Stimulated activated CD4-positive, alpha-beta T cell treated with anti-CD3 and anti-CD28 coated beads, Interleukin-4, amount 100 ng/mL, for 48 hours (primary cell): ENCODE results near the gene USP2.

Source experiments
- DNase-seq, 2 donors: peaks; one replicate each; pipeline ENCODE4 v3.0.0-alpha.2; 2020; ENCODE audit warnings: low read depth in 2 of 2

The USP2 gene

GRCh38 chr11:119363851-119364590 is 17.5 kb downstream of the USP2 start:
- DNase-seq = peak in 1 of 2 donors; percentile 46

GRCh38 chr11:119363081-119363850 is 18.2 kb downstream of the USP2 start:
- no peak for DNase-seq

GRCh38 chr11:119362741-119363080 is 18.8 kb downstream of the USP2 start:
- no peak for DNase-seq

- no peak for DNase-seq
Observed at GRCh38 chr11:119361941-119362725, 19.4 kb downstream of the USP2 start.

GRCh38 chr11:119361056-119361787 is 20.3 kb downstream of the USP2 start:
- peak; percentile 49 to 64 for DNase-seq

GRCh38 chr11:119359365-119360214 is 21.9 kb downstream of the USP2 start:
- no peak for DNase-seq

GRCh38 chr11:119357074-119357473 is 24.4 kb downstream of the USP2 start:
- no peak for DNase-seq

- DNase-seq = peak; percentile 66 to 70
Observed at GRCh38 chr11:119356349-119357031, 25.0 kb downstream of the USP2 start.

GRCh38 chr11:119355091-119355843 is 26.2 kb downstream of the USP2 start:
- DNase-seq = no peak

- DNase-seq = no peak
Observed at GRCh38 chr11:119352857-119353260, 28.6 kb downstream of the USP2 start.

- no peak for DNase-seq
Observed at GRCh38 chr11:119351232-119351631, 30.3 kb downstream of the USP2 start.

- DNase-seq = no peak
Observed at GRCh38 chr11:119350302-119350701, 31.2 kb downstream of the USP2 start.

GRCh38 chr11:119347940-119348605 is 33.4 kb downstream of the USP2 start:
- no peak for DNase-seq

- no peak for DNase-seq
Observed at GRCh38 chr11:119347242-119347641, 34.2 kb downstream of the USP2 start.

GRCh38 chr11:119346605-119347004 is 34.9 kb downstream of the USP2 start, which contains the start of gene MFRP:
MFRP (minus strand) TSS chr11:119346705; CDS start chr11:119346513, 192 bp downstream.
- DNase-seq = no peak

- DNase-seq = no peak
Observed at GRCh38 chr11:119345685-119346084, 35.8 kb downstream of the USP2 start.

GRCh38 chr11:119344291-119345010 is 37.0 kb downstream of the USP2 start:
- DNase-seq = no peak

- no peak for DNase-seq
Observed at GRCh38 chr11:119343726-119344125, 37.8 kb downstream of the USP2 start.
